ENCODE measurements around the gene LCTL.
"Not testable (repeated sequence)": the region's sequence is repeated elsewhere in the genome, so short reads cannot be mapped to it uniquely, and the experiment has no call there.

LCTL gene

DNA sequence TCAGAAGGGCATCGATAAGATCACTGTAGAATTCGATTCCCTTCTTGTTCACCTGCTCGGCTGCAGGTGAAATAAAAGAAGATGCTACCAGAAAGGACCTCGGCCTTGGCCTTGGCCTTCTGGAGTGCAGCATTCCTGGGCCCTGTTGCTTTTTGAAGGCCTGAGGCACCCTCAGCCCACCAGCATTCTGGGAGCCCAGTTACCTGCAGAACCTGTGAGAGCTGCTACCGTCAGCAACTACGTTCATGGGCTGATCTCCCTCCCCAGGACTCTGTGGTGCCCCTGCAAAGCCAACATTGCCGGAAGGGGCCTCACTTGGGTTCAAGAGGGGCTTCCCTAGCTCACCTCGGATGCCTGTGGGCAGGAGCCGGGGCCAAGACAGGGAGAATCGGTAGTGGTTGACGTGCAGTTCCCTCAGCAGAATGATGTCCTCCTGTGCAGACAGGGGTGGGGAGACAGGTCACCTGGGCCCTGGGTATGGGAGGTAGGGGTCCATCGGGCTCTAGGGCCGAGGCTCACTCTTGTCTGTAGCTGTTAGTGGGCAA is 2.2 kb downstream of the LCTL start:
- DNase-seq: no peak

DNA sequence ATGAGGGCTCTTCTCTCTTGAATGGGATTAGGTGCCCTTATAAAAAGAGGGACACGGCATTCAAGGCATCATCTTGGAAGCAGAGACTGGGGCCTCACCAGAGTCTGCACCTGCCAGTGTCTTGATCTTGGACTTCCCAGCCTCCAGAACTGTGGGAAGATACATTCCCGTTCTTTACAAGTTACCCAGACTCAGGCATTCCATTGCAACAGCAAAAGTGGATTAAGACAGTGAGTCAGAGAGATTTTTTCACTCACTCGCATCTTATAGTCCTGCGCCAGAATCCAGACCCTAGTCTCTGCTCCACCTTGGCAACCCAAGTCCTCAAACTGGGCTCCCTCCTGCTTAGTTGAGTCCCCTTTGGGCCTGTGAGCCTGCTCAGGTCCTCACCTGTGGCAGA is 2.7 kb downstream of the LCTL start:
- DNase-seq: no peak

DNA sequence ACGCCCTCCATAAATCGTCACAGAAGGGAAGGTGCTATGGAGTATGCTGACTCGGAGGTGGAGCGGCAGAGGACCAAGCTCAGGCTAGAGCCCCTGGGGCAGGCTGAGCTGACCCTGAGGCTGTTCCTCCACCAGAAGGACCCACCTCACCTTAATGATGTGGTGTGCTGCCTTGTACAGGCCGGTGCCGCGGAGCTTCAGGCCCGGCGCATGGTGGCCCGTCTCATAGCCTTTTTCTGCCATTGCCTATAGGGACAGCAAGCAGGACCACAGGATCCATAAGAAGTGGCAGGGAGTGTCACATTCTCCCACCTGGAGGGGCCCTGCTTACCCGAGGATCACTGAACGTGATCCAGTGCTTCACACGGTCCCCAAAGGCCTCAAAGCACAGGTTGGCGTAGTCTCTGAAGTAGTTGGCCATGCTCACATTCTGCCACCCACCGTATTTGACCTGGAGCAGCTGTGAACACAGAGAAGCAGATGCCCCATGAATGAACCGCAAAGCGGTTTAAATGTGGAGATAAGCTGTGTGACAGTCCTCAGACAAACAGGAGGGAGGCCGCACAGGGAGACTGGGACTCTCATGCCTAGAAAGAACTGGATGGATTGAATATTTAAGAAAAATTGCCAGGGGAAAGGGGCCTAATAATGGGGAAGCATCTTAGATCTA is 4.8 kb downstream of the LCTL start:
- no peak for DNase-seq

DNA sequence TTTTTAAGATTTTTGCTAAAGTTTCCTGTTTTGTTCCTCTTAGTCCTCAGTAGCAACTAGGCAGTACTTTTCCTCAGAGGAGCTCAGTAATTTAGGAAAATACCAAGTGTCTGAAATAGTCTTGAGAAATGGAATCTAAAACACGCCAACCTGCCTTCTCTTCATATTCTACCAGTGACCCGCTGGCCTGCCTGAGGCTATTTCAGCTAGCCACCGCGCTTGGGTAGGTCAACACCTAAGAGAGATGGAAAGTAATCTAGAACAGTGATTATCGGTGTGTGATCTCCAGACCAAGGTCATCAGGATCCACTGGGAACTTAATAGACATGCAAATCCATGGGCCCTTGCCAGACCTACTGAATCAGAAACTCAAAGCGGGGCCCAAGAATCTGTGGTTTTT is 7.5 kb downstream of the LCTL start:
- no peak for DNase-seq

DNA sequence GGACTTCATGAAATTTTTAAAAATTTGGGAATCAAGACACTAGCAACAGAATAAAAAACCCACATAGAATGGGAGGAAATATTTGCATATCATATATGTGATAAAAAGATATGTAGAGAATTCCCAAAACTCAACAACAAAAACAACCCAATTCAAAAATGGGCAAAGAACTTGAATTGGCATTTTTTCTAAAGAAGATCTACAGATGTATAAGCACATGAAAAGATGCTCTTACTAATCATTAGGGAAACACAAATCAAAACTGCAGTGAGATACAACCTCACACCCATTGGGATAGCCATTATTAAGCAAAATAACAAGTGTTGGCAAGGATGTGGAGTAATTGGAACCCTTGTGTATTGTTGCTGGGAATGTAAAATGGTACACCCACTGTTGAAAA is 10.1 kb downstream of the LCTL start:
- no peak for DNase-seq

DNA sequence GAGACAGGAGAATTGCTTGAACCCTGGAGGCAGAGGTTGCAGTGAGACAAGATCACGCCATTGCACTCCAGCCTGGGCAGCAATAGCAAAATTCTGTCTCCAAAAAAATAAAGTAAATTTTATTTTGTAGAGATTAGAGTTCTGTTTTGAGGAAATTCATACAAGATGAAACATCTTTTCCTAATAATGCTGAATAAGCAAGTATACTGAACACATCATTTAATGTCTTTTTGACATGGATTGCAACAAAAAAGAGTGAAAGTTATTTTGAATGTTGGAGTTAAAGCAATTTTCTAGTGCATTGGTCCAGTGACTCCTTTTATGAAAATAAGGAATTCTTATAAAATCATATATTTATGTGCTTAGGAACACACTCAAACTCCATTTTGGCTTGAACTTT is 20.5 kb downstream of the LCTL start:
- DNase-seq: no peak

DNA sequence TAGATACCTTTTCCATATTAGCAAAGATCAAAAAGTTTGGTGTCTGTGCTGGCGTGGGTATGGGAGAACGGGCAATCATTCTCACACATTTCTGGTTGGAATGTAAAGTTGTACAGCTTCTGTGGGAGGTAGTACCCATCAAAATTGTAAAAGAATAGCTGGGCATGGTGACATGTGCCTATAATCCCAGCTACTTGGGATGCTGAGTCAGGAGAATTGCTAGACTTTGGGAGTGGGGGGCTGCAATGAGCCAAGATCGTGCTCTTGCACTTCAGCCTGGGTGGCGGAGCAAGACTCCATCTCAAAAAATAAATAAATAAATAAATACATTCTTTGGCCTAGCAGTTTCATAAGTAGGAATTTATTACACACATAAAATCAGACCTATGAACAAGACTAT is 22.9 kb downstream of the LCTL start:
- DNase-seq: no peak

DNA sequence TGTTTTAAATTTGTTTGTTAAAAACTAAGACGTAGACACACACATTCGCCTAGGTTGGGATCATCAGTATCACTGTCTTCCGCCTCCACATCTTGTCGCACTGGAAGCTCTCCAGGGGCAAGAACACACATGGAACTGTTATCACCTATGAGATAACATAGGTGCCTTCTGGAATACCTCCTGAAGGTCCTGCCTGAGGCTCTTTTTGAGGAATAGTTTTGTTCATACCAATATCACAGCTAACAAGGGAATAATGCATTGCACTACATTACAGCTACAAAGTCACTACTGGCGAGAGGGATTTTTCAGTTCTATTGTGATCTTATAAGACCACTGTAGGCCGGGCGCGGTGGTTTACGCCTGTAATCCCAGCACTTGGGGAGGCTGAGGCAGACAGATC is 30.7 kb downstream of the LCTL start:
- no peak for DNase-seq

DNA sequence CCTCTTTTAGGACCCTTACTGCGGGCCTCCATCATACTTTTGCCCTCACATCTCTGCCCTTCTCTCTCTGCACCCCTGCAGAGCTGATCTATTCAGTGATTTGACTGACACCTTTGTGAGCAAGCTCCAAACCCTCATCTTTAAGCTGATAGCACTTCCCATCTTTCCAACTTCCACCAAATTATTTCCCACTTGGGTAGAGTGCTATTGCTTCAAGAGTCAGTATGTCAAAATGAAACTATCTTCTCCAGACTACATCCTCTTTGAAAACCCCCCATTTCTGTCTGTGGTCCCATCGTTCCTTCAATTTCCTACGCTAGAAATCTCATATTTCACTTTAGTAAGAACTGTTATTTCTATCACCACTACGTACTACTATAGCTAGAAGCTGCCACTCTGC is 41.0 kb downstream of the LCTL start:
- DNase-seq: no peak

DNA sequence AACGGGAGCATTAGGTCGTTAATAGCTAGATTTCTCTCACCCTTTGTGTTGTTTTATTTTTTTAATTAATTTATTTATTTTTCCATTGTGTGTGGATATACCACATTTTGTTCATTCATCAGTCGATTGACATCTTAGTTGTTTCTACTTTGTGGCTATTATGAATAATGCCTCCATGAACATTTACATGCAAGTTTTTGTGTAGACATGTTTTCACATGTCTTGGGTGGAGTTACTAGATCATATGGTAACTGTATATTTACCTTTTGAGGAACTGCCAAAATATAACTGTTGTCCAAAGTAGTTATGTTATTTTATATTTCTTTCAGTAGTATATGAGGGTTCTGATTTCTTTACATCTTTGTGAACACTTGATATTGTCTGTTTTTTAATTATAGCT is 41.9 kb downstream of the LCTL start:
- no peak for DNase-seq

DNA sequence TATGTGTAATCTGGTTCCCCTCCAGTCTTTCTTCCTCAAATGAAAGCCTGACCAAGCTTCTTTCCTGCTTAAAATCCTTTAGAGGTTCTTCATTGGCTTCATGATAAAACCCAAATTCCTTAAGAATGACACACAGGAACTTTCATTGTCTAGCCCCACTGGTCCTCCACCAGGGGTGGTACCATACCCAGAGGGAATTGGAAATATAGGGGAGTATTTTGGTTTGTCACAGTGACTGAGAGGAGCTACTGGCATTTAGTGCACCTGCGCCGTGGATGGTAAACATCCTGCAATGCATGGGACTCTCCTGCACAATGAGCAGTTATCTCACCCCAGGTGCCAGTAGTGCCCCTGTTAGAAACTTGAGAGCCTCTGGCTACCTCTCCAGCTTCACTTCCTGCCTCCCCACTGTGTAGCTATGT is 49.9 kb downstream of the LCTL start:
- no peak for DNase-seq

DNA sequence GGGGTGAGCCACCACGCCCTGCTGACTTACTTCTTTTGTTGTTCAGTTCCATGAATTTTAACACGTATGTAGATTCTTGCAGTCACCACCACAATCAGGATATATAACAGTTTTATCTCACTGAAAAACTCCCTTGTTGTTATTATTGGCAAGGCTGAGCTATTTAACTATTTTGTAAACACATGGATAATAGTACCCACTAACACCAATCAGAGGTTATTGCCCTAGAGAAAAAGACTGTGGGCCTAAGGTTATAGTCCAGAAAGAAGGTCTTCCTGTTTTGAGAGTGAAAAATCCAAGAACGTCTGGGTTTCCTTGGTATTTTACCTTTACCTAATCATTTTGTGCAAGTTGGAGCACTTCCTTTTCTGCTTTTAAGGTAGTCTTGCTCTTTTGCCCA is 51.2 kb downstream of the LCTL start:
- no peak for DNase-seq

DNA sequence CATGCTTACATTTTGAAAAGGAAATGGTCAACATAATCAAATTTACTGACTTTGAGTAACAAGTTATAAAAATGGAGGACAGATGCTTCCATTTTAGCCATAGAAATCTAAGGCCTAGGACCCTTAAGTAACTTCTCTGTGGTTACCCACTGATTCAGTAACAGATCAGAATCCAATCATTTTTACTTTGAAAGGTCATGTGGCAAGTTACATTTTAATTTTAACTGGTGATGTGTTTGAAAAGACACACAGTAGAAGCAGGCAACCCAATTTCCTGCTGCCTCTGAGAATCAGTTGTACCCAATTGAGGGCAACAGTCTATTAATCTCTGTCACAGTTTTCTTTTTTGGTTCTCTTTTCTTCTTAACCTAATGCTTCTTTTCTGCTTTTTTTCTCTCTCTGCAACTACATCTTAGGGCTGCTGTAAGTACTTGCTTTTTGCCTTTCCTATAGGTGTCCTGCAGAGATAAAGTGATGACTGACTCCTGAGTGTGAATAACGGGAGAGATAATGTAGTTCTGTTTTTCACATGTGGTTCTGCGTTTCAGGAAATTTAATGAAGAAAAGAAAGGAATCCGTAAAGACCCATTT is 57.4 kb downstream of the LCTL start:
- no peak for DNase-seq

DNA sequence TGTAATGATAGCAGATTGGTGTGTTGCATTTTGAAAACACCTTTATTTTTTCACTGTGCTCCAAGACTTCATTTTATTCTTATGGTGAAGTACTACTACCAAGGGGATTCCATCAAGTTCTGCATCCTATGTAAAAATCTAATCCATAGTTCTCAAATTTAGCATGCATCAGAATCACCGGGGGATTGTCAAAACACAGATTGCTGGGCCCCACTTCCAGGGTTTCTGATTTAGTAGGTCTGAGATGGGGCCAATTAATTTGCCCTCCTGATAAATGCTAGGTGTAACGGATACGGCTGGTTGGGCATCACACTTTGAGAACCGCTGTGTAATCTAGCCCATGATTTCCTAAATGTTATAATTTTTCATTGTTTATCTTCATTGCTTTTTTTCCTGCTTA is 60.0 kb downstream of the LCTL start:
- DNase-seq: no peak

DNA sequence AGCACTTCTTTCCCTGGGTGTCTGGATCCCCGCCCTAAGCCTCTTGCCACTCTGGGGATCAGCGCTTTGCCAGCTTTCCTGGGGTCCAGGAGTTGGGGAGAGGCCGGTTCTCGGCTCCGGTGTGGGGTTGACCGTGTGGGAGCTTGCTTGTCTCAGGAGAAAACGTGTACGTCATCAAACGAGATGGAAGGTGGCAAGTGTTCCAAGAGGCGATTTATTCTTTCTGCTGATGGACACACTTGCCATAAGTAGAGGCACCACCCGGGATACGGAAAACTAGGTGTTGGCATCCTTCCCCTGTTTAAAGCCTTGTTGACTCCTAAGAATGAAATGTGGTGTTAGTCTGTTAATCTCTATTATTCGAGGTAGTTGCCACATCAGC is 60.4 kb downstream of the LCTL start:
- no peak for DNase-seq

DNA sequence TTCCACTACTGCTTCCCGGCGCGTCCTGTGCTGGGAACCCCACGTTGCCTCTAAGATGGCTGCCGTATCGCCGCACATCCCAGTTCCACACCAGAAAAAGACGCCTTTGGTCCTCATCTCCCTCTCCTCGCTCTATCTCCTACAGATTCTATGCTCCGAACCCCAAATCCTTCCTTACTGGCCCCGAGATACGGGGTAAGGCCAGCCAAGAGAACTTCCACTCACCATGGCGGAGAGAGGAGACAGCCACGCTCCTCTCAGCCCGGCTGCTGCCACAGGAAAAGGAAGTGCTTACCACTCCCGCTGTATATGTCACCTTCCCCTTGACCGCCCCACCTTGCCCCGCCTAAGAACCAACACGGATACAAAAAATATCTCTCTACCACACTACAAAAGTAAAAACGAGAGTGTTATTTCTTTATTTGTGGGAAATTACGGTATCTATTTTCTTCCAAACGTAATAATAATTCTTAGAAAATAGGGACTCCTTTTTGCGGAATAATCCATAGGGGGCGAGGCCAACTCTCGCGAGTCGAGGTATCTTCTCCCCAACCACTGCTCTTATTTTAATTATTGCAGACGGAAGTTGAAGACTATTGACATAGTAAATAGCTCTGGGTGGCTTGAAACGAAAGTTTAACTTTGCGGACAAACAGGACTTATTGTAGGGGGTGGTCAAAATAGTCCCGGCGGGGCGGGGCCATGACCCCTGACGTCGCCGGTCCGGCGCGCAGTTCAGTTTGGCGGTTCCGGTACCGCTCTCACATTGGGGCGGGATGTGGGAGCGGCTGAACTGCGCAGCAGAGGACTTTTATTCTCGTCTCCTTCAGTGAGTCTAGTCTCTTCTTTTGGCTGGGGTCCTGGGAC is 61.0 kb downstream of the LCTL start, which contains the start of the genes RPL4 and ZWILCH:
Gene RPL4, minus strand, starts transcription at position 293 of the 867 bp plus-strand sequence. Its CDS starts 65 bp downstream, at position 228.
Gene ZWILCH, plus strand, starts transcription at position 764 of the 867 bp plus-strand sequence. Its CDS starts 13 bp downstream, at position 777.
- DNase-seq: peak; percentile 80

DNA sequence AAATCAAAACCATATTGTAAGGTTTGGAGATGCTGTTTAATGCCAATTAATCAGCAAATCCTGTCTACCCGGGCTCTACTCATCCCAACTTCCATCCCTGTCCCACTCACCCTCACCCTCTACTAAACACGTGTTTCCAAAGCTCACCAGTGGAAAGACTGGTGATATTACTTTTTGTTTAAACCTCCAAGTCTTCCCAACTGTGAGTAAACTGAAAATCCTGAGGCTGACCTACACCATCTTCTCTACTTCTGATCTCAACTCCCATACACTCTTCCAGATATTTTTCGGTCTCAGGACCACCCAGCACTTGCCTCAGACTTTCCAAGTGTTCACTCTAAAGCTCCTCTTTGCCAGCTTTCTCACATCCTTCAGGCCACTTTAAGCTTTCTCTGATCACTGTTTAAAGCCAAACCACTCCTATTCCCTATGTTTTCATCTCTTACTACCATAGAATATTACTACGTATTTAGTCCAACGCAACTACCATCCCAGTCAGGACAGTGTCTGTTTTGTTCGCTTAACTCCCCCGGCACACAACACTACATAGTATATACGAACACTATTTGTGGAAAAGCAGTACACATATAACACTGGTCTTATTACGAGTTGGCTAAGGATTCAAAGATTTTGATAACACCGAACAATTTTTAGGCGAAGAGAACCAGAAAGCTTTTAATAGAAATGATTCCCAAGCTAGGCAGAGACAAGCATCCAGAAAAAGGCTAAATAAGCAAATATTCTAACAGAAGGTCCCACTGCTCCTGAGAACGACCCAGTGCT is 61.8 kb downstream of the LCTL start:
- no peak for DNase-seq

DNA sequence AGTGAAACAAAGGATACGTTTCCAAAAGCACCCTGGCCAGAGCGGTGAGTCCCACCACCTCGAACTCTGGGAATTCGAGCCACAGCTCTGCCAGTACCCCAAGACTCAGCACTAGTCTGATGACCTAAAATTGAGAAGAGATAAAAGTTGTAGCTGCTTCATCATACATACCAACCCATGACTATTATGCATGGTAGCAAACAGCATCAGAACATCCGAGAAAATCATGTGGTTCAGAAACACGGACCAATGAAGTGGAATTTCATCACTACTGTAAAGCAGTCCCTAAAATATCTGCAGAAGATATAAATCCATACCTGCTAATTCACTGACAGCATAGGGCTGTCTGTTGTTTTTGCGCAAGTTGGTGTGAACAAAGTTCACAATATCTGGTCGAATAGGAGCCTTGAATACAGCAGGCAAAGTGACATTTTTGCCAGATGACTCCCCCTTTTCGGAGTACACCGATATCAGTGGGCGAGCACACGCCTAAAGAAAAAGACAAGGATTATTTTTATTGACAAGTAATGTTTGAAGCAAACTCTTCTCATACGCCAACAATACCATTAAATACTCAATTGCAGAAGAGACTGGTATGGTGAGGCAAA is 62.7 kb downstream of the LCTL start:
- not testable (repeated sequence) for DNase-seq

DNA sequence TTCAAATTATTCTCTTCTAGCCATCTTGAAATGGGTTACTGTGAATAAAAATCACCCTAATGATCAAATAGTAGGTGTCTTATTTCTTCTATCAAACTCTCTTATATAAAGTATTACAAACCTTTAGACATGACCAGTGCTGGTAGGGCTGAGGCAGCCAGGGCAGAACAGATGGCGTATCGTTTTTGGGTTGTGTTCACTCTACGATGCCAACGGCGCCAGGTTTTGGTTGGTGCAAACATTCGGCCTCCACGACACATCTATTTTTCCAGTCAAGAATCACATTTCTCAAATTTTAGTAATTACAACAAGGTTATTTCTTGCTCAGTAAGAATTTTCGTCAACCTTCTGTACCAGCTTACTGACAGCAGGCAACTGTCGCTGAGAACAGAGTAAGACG is 63.3 kb downstream of the LCTL start:
- DNase-seq: no peak

DNA sequence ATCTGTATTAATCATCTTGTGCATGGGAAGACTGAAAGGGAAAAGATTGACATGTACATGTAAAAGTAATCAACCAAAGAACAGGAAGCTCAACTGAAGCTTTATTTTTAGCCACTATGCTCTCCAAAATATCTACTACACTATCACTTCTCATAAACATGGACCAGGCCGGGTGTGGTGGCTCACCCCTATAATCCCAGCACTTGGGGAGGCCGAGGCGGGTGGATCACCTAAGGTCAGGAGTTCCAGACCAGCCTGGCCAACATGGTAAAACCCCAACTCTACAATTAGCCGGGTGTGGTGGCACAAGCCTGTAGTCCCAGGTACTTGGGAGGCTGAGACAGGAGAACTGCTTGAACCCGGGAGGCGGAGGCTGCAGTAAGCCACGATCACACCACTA is 65.5 kb downstream of the LCTL start:
- not testable (repeated sequence) for DNase-seq

DNA sequence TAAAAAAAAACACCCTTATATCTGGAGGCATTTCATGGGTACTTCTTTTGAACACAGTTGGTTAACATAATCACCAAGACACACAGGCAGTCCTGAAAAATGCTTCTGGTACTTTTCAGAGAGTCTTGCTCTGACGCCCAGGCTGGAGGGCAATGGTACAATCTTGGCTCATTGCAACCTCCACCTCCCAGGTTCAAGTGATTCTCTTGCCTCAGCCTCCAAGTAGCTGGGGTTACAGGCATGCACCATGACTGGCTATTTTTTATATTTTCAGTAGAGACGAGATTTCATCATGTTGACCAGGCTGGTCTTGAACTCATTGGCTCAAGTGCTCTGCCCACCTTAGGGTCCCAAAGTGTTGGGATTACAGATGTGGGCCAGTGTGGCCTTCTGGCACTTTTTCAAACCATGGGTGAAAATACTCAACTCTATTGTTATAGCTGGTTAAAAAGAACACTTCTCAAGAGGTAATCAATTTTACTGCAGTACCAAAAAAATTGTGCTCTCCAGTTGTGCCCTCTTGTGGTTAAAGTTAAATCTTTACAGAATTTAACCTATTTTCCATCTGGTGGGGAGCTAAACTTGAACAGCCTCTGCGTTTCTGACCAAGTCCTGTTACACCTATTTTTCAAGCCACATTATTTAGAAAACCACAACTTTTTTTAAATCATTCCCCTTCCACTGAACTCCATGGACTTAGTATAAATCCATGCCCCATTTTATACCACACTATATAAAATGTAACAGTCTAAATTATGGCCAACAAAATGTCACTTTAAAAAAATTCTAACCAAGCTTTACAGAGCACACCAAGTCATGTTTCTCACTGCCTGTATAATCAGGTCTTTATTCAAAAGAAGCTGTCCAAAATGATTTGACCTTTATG is 67.1 kb downstream of the LCTL start:
- DNase-seq: no peak

Data from stimulated activated CD4-positive, alpha-beta T cell treated with anti-CD3 and anti-CD28 coated beads, Interleukin-4, amount 100 ng/mL, for 1 hour (primary cell).